GM12873 (cell line): Measurements from ENCODE around the gene CCBE1.

Experiments used
- TF ChIP-seq, protein P1 (sequence below): IDR thresholded peaks from 2 replicates; pipeline ENCODE4 v1.5.1; 2012; ENCODE audit warnings: low read depth, mild to moderate bottlenecking, moderate library complexity, low read length, control low read depth; ENCODE audit not compliant: insufficient read depth; ENCODE audit errors: missing control alignments

CCBE1 gene

DNA sequence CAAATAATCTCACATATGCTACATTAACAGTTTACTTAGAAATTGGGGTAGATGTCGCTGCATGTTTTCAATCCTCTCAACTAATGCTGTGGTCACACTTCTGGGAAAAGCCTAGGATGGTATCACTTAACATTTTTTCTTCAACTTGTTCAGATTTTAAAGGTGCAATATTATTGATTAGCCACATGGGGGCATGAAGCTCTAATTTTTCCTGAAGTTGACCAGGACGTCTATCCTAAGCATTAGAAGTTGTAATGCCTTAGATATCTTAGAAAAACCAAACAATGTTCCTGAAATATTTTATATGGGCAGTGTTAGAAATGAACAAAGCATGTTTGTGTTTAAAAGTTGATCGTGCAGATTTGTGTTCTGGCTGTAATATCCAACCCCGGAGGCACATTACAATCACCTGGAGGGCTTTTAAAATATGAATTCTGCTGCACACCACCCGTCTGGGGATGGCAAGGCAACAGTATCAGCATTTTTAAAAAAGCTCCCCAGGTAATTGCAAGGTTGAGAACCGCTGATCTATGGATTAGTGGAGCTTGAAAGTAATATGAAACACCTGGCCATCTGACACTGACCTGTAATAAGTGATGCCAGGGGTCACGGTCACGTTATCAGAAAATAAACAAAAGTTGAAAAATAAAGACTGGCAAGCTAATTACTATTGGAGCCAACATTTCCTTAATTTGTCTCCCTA is 237.7 kb downstream of the CCBE1 start:
- TF ChIP-seq, protein P1, sequence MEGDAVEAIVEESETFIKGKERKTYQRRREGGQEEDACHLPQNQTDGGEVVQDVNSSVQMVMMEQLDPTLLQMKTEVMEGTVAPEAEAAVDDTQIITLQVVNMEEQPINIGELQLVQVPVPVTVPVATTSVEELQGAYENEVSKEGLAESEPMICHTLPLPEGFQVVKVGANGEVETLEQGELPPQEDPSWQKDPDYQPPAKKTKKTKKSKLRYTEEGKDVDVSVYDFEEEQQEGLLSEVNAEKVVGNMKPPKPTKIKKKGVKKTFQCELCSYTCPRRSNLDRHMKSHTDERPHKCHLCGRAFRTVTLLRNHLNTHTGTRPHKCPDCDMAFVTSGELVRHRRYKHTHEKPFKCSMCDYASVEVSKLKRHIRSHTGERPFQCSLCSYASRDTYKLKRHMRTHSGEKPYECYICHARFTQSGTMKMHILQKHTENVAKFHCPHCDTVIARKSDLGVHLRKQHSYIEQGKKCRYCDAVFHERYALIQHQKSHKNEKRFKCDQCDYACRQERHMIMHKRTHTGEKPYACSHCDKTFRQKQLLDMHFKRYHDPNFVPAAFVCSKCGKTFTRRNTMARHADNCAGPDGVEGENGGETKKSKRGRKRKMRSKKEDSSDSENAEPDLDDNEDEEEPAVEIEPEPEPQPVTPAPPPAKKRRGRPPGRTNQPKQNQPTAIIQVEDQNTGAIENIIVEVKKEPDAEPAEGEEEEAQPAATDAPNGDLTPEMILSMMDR, result peak; percentile 58

DNA sequence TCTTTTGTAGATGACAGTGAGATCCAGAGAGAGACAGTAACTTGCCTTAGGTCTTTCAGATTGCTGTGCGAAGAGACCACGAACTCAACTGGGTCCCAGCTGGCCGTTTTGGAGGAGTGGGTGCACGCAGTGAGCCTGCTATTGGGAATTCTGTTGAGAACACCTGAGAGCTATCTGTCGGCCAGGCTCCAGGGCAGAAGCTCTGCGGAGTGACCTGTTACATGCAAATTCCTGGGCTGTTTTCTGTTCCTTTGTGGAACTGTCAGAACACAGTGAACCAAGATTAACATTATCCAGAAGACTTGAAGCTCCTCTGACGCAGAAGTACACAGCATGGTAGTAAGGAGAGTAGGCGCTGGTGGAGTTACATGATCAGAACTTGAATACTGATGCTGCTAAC is 238.6 kb downstream of the CCBE1 start:
- TF ChIP-seq, protein P1, result no peak

DNA sequence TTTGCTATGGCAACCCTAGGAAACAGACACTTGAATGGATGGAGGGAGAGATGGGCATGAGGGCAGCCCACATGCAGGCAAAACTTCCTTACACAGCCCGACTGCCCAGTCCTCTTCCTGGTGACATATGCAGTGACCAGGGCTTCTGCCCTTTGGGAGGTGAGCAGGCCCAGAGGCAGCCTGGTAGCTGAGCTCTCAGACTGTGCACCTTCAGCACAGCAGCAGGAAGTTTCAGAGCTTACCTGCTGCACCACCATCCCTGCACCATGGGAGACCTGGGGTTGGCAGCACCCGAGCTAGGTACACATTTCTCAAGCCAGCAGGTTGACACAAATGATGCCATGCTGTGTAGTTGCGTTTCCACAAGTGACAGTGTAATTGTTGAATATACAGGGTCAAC is 240.6 kb downstream of the CCBE1 start:
- TF ChIP-seq, protein P1, result no peak

DNA sequence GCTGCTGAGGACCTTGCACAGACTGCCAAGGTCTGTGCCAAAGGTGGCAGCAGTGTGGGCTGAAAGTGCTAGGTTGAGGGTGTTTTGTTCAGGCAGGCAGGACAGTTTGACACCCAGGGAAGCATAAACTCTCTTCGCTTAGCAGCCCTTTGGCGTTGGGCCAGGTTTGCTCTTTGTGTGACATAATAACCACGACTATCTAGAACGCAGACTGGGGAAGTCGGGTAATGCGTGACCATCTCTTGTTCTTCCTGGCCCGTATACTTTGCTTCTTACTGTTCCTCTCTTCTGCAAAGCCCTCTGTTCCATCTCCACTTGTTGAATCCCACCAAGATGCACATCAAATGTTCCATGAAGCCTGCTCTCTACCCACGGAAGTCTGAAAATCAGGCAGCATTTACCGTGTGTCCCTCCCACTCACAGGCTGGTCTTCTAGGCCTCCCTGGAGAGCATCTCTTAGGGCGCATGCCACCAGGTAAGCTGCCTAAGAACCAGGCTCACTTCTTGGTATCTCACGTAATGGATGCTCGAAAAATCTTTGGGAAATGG is 241.4 kb downstream of the CCBE1 start:
- TF ChIP-seq, protein P1, result no peak

DNA sequence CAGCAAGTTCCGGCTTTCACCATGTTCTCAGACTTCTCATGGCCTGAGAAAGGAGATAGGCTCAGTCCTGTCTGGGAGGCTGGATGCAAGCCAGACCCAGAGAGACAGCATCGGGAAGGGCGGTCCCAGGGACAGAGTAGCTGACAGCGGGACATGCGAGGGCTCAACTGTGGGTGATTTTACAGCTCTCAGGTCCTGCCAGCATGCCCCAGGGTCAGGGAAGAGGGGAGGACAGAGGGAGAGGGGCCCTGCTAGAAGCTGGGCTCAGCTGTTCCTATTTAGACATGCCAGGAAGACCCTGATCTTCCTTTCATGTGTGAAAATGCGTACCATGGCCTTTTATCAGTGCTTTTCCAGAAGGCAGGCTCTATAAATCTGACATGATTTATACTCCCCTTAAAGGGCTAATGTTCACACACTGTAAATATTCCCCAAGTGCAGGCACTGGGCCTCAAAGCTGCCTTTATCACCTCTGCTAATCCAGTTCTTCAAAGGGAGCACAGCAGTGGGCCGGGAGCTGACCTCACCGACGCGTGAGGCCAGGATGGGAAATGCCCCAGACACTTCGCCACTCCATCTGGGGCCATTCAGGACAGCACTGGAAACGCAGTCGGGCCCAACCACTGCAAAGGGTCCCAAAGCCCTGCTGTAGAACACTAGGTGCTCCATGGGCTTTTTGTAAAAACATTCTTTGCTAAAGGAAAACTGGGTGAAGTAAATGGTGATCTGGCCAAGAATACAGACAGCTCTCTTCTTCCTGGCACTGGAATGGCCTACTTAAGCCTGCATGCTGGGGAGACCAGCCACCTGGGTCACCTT is 242.1 kb downstream of the CCBE1 start:
- TF ChIP-seq, protein P1, result no peak

DNA sequence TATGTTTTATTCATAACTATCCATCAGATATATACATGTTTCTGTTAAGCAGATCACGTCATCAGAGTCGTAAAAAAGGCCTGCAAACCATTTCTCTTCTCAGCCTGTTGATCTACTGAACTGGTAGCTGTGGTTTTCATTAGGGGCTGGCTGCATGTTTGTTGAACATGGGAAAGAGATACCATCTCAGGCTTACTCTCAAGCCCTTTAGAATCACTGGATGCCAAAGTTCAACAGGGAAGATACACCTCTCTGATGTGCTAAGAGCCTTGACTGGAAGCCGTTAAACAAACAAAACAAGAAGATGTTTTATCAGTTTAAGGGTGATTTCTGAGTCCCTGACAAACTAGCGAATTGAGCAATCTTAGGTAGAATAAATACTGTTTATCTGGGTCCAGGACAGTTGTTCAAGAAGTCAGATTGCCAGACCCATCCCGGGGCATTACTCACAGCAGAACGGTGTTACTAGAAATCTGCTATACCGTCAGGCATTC is 243.7 kb downstream of the CCBE1 start:
- TF ChIP-seq, protein P1, result no peak

DNA sequence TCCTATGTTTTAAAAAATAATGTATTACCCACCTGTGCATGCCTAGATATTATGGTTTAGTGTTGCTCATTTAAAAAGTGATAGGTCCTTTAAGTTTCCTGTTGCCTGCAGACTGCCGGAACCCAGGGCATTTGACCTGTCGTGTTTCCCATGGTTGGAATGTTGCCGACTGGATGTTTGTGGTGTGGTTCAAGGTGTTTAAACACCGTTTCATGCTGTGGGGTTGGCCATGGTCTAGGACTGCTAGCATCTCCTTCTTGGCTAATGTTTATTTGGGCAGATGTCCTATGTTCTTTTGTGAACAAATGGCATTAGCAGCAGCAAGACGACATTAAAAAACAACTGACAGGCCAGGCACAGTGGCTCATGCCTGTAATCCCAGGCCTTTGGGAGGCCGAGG is 245.3 kb downstream of the CCBE1 start:
- TF ChIP-seq, protein P1, result no peak
